ENCODE results near the gene NBPF9.
"Not testable (repeated sequence)": the region's sequence is repeated elsewhere in the genome, so short reads cannot be mapped to it uniquely, and the experiment has no call there.

NBPF9 gene

GRCh38 chr1:149013513-149013912 is 89.8 kb downstream of the NBPF9 start:
- not testable (repeated sequence) for DNase-seq

GRCh38 chr1:149012599-149012998 is 90.8 kb downstream of the NBPF9 start:
- not testable (repeated sequence) for DNase-seq

GRCh38 chr1:149009761-149010160 is 93.6 kb downstream of the NBPF9 start:
- DNase-seq: not testable (repeated sequence)

DNA sequence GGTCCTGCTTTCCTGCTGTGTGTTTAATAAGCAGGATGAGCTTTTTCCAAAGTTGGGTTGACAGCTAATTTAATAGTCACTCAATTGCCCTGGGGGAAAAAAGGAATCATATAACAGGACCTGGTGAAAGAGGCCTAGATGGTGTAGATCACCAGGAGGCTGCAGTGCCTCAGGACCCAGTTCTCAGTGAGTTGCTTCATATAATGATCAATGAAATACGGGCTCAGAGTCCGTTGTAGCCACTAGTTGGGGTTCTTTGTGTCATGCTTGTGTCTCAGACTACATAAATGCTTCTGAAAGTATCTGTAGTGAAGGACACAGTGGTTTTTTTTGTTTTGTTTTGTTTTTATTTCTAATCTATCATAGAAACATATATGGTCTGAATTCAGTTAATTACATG is 94.6 kb downstream of the NBPF9 start:
- DNase-seq: not testable (repeated sequence)

GRCh38 chr1:149008326-149008725 is 95.0 kb downstream of the NBPF9 start:
- not testable (repeated sequence) for DNase-seq
